Measurements from ENCODE around the gene ZBED6. TPM values are rescaled to one million over a fixed set of nuclear protein-coding genes. Genes with fewer than 3 reads are reported as not detected.

Gene ZBED6
- total and polyA plus RNA-seq, 2 donors (not counting 1 experiment from before 2014, with no cell fraction given), result 2.8 to 40.0 TPM

DNA sequence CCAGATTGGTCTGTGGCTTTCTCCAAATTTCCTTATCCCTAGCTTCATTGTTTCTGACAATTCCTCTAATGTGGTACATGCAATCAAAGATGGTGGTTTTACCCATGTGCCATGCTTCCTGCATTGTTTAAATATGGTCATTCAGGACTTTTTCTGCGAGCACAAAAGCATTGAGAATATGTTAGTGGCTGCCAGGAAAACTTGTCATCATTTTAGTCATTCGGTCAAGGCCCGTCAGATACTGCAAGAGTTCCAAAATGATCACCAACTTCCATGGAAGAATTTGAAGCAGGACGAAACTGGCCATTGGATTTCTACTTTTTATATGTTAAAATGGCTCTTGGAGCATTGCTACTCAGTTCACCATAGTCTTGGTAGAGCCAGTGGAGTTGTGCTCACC is 3.7 kb downstream of the ZBED6 start:
- intact Hi-C loops (cut with micrococcal nuclease), result loop anchor here (10.0 kb wide), 2 partner anchors 774 to 844 kb away; partner anchors contain the start of genes ADIPOR1 and PPFIA4
- 100% methylated on average over 1 of the region's 4 CpGs for WGBS (ENCODE audit: insufficient coverage)
- Histone ChIP-seq H2AFZ (ENCODE audit: insufficient read depth, low read depth, low read length, poor library complexity, severe bottlenecking) (no peak overlapping the region), H3K27ac (ENCODE audit: low read length in 2 of 2) (no peak overlapping the region), H3K36me3 (replicated peaks in 1 of 2; ENCODE audit: control extremely low read depth in 1 of 2, control insufficient read depth in 1 of 2, extremely low read depth in 1 of 2, insufficient read depth in 2 of 2, low read length in 1 of 2) (peaks cover 3 to 53% of the 10 kb centered on the region in 2 experiments), H4K20me1 (ENCODE audit: control insufficient read depth, insufficient read depth, low read length, poor library complexity, severe bottlenecking) (peaks cover 48% of the 10 kb centered on the region), H3K9me3 (ENCODE audit: control extremely low read depth in 1 of 3, control insufficient read depth in 2 of 3, insufficient read depth in 1 of 3, low read length in 2 of 3) (no peaks in the 10 kb centered on the region), H3K27me3 (replicated peaks in 1 of 4; ENCODE audit: control extremely low read depth in 1 of 4, control insufficient read depth in 3 of 4, insufficient read depth in 4 of 4, low read length in 3 of 4) (no peaks in the 10 kb centered on the region), H3K4me1 (ENCODE audit: control insufficient read depth in 2 of 2, insufficient read depth in 2 of 2, low read length in 2 of 2) (peaks cover 42% of the 10 kb centered on the region in 2 donors), H3K9ac (ENCODE audit: low read length) (no peak overlapping the region), H3K79me2 (ENCODE audit: control insufficient read depth, insufficient read depth, low read length) (peaks cover 85% of the 10 kb centered on the region), H3K4me3 (ENCODE audit: control extremely low read depth in 1 of 5, extremely low read depth in 1 of 5, insufficient read depth in 1 of 5, low read depth in 2 of 5, low read length in 4 of 5) (no peak overlapping the region), H3K4me2 (replicated peaks; ENCODE audit: low read depth, low read length, poor library complexity, severe bottlenecking) (no peak overlapping the region)
- DNase-seq (no peak), ATAC-seq (ENCODE audit: low read depth) (no peak)
- Mint-ChIP-seq H3K4me1 (peaks cover 67% of the 10 kb centered on the region), H3K9me3 (ENCODE audit: insufficient read depth) (no peaks in the 10 kb centered on the region), H3K27me3 (no peaks in the 10 kb centered on the region), H3K27ac (no peak overlapping the region), H3K4me3 (no peak overlapping the region)
- TF ChIP-seq, protein P1, sequence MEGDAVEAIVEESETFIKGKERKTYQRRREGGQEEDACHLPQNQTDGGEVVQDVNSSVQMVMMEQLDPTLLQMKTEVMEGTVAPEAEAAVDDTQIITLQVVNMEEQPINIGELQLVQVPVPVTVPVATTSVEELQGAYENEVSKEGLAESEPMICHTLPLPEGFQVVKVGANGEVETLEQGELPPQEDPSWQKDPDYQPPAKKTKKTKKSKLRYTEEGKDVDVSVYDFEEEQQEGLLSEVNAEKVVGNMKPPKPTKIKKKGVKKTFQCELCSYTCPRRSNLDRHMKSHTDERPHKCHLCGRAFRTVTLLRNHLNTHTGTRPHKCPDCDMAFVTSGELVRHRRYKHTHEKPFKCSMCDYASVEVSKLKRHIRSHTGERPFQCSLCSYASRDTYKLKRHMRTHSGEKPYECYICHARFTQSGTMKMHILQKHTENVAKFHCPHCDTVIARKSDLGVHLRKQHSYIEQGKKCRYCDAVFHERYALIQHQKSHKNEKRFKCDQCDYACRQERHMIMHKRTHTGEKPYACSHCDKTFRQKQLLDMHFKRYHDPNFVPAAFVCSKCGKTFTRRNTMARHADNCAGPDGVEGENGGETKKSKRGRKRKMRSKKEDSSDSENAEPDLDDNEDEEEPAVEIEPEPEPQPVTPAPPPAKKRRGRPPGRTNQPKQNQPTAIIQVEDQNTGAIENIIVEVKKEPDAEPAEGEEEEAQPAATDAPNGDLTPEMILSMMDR (IDR thresholded peaks at IDR 0.05), result no peak
- TF ChIP-seq EZH2 (IDR thresholded peaks at IDR 0.05; ENCODE audit: borderline replicate concordance, insufficient read depth, low read depth, low read length, poor library complexity, severe bottlenecking), result no peak
- CTCF ChIA-PET, result no interaction called here
- POLR2A ChIA-PET, result no interaction called here

DNA sequence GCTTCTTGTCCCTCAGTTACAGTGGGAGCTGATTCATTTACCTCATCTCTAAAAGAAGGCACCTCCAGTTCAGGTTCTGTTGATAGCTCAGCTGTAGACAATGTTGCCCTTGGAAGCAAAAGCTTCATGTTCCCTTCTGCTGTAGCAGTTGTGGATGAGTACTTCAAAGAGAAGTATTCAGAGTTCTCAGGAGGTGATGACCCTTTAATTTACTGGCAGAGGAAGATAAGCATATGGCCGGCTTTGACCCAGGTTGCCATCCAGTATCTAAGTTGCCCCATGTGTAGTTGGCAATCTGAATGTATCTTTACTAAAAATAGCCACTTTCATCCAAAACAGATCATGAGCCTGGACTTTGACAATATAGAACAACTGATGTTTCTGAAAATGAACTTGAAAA is 4.5 kb downstream of the ZBED6 start:
- peaks cover 93% of the 10 kb centered on the region for H3K79me2 ChIP-seq (ENCODE audit: control insufficient read depth, insufficient read depth, low read length)
- intact Hi-C loops (cut with micrococcal nuclease), result loop anchor here (10.0 kb wide), 2 partner anchors 775 to 845 kb away; partner anchors contain the start of genes ADIPOR1 and PPFIA4
- H3K4me3 Mint-ChIP-seq, result no peak overlapping the region
- ChIA-PET CTCF (no interaction called here), POLR2A (no interaction called here)
- no peak overlapping the region for H3K9ac ChIP-seq (ENCODE audit: low read length)
- peaks cover 39% of the 10 kb centered on the region in 2 donors for H3K4me1 ChIP-seq (ENCODE audit: control insufficient read depth in 2 of 2, insufficient read depth in 2 of 2, low read length in 2 of 2)
- peaks cover 55% of the 10 kb centered on the region for H4K20me1 ChIP-seq (ENCODE audit: control insufficient read depth, insufficient read depth, low read length, poor library complexity, severe bottlenecking)
- no CpG with 5 or more reads among the region's 1 CpG for WGBS (ENCODE audit: insufficient coverage)
- no peaks in the 10 kb centered on the region for H3K9me3 ChIP-seq (ENCODE audit: control extremely low read depth in 1 of 3, control insufficient read depth in 2 of 3, insufficient read depth in 1 of 3, low read length in 2 of 3)
- no peak overlapping the region for H3K27ac Mint-ChIP-seq
- no peak overlapping the region for H3K27ac ChIP-seq (ENCODE audit: low read length in 2 of 2)
- peaks cover 4 to 57% of the 10 kb centered on the region in 2 experiments for H3K36me3 ChIP-seq (replicated peaks in 1 of 2; ENCODE audit: control extremely low read depth in 1 of 2, control insufficient read depth in 1 of 2, extremely low read depth in 1 of 2, insufficient read depth in 2 of 2, low read length in 1 of 2)
- no peak overlapping the region for H3K4me3 ChIP-seq (ENCODE audit: control extremely low read depth in 1 of 5, extremely low read depth in 1 of 5, insufficient read depth in 1 of 5, low read depth in 2 of 5, low read length in 4 of 5)
- H2AFZ ChIP-seq (ENCODE audit: insufficient read depth, low read depth, low read length, poor library complexity, severe bottlenecking), result no peak overlapping the region
- no peaks in the 10 kb centered on the region for H3K27me3 ChIP-seq (replicated peaks in 1 of 4; ENCODE audit: control extremely low read depth in 1 of 4, control insufficient read depth in 3 of 4, insufficient read depth in 4 of 4, low read length in 3 of 4)
- no peaks in the 10 kb centered on the region for H3K9me3 Mint-ChIP-seq (ENCODE audit: insufficient read depth)
- peaks cover 67% of the 10 kb centered on the region for H3K4me1 Mint-ChIP-seq
- ATAC-seq (ENCODE audit: low read depth) (no peak), DNase-seq (no peak)
- TF ChIP-seq, protein P1 (IDR thresholded peaks at IDR 0.05), result no peak
- no peak for TF ChIP-seq EZH2 (IDR thresholded peaks at IDR 0.05; ENCODE audit: borderline replicate concordance, insufficient read depth, low read depth, low read length, poor library complexity, severe bottlenecking)
- peak overlapping the region; percentile 10 for H3K4me2 ChIP-seq (replicated peaks; ENCODE audit: low read depth, low read length, poor library complexity, severe bottlenecking)
- H3K27me3 Mint-ChIP-seq, result no peaks in the 10 kb centered on the region
